Stimulated activated CD4-positive, alpha-beta T cell treated with anti-CD3 and anti-CD28 coated beads, Interleukin-4, amount 100 ng/mL, for 4 hours (primary cell): Measurements from ENCODE around the gene SLX9.

ENCODE experiments used
- DNase-seq, 2 experiments: peaks; one replicate each; pipeline ENCODE4 v3.0.0-alpha.2; 2020

SLX9 gene

GRCh38 chr21:44993321-44994046 lies 53.7 kb downstream of the SLX9 start:
- DNase-seq, result no peak

GRCh38 chr21:44994047-44994694 lies 54.3 kb downstream of the SLX9 start:
- DNase-seq, result no peak

- no peak for DNase-seq
These were observed 55.0 kb downstream of the SLX9 start for GRCh38 chr21:44994695-44995342.

GRCh38 chr21:44995343-44995941 lies 55.6 kb downstream of the SLX9 start:
- DNase-seq, result no peak

- DNase-seq, result no peak
These were observed 56.3 kb downstream of the SLX9 start for GRCh38 chr21:44996096-44996495.

GRCh38 chr21:44996501-44996921 lies 56.7 kb downstream of the SLX9 start:
- DNase-seq, result no peak

- no peak for DNase-seq
These were observed 57.4 kb downstream of the SLX9 start for GRCh38 chr21:44996983-44997936.

- DNase-seq, result no peak
These were observed 58.3 kb downstream of the SLX9 start for GRCh38 chr21:44998086-44998620.

GRCh38 chr21:44998621-44999427 lies 59.0 kb downstream of the SLX9 start:
- DNase-seq, result no peak

- DNase-seq, result no peak
These were observed 59.7 kb downstream of the SLX9 start for GRCh38 chr21:44999428-44999971.

GRCh38 chr21:44999972-45000636 lies 60.3 kb downstream of the SLX9 start:
- DNase-seq, result no peak

GRCh38 chr21:45000637-45001133 lies 60.9 kb downstream of the SLX9 start:
- DNase-seq, result no peak

- no peak for DNase-seq
These were observed 61.6 kb downstream of the SLX9 start for GRCh38 chr21:45001134-45002095.

GRCh38 chr21:45002381-45003204 lies 62.8 kb downstream of the SLX9 start:
- DNase-seq, result no peak

GRCh38 chr21:45003331-45004058 lies 63.7 kb downstream of the SLX9 start:
- no peak for DNase-seq

- DNase-seq, result no peak
These were observed 64.2 kb downstream of the SLX9 start for GRCh38 chr21:45004059-45004422.
